SH-SY5Y (cell line): Measurements from ENCODE around the gene ST8SIA3.

Experiments
- GATA2 ChIP-seq: IDR thresholded peaks from 2 replicates; pipeline ENCODE4 v1.6.1; 2011; ENCODE audit warnings: mild to moderate bottlenecking, low read depth, low read length
- GATA3 ChIP-seq: IDR thresholded peaks from 2 replicates; pipeline ENCODE4 v1.6.1; 2011; ENCODE audit warnings: low read depth, mild to moderate bottlenecking, low read length, moderate library complexity

DNA sequence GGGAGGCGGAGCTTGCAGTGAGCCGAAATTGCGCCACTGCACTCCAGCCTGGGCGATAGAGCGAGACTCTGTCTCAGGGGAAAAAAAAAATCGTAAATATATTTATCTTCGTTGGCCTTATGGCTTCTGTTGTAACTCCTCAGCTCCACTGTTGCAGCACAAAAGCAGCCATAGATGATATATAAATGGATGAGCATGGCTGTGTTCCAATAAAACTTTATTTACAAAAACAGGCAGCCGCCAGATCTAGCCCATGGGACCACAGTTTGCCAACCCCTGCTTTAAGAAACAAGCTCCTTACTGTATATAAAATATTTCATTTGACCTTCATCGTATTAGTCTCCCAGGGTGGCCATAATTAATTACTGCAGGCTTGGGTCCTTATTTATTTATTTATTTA is 20.1 kb downstream of the ST8SIA3 start:
- TF ChIP-seq GATA2 (no peak), GATA3 (no peak)
